BE2C (cell line): ENCODE data around the gene RALGPS2.
"Not testable (repeated sequence)": the region's sequence is repeated elsewhere in the genome, so short reads cannot be mapped to it uniquely, and the experiment has no call there.

ENCODE experiments used
- DNase-seq: peaks from one replicate; pipeline ENCODE4 v3.0.0-alpha.2; 2020
- H3K27me3 ChIP-seq: fragments of 250-450 bp; sonication (Bioruptor Pico); 2 replicates; pipeline ENCODE4 v1.5.1; 2020; ENCODE audit warnings: mild to moderate bottlenecking
- H3K36me3 ChIP-seq: fragments of 250-450 bp; sonication (Bioruptor Pico); 2 replicates; pipeline ENCODE4 v1.5.1; 2020; ENCODE audit warnings: mild to moderate bottlenecking
- H3K4me1 ChIP-seq: fragments of 250-450 bp; sonication (Bioruptor Pico); 2 replicates; pipeline ENCODE4 v1.5.1; 2020
- H3K4me3 ChIP-seq: 2 replicates; pipeline ENCODE4 v1.5.1; 2011; ENCODE audit warnings: low read depth, low read length
- H3K9me3 ChIP-seq: fragments of 250-450 bp; sonication (Bioruptor Pico); 2 replicates; pipeline ENCODE4 v1.5.1; 2020
- CTCF ChIP-seq: IDR thresholded peaks from 2 replicates; pipeline ENCODE4 v1.5.1; 2012; ENCODE audit warnings: mild to moderate bottlenecking, low read depth, low read length

Gene RALGPS2

GRCh38 chr1:178749581-178750166 lies 24.6 kb downstream of the RALGPS2 start:
- Histone ChIP-seq H3K36me3 (no peaks in the 10 kb centered on the region), H3K27me3 (no peaks in the 10 kb centered on the region), H3K4me1 (no peaks in the 10 kb centered on the region), H3K4me3 (no peak overlapping the region), H3K9me3 (no peaks in the 10 kb centered on the region)
- DNase-seq = no peak
- TF ChIP-seq CTCF = no peak

DNA sequence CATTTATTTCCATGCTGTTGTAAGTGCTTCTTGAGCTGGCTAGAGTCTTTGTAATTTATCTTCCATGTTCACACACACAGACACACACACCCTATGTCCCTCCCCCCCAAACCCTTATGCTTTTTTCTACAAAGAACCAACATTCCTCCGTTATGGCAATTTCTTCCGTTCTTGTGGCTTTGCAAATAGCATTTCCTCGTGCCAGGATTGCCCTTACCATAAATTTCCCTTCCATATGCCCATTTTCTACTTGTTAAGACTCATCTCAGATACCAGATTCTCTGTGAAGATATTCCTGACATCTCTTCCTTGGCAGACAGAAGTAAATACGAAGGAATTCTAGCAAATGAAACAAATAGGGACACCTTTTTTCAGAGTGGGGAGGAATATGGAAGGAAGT lies 26.0 kb downstream of the RALGPS2 start:
- TF ChIP-seq CTCF = no peak
- no peaks in the 10 kb centered on the region for H3K36me3 ChIP-seq
- no peak overlapping the region for H3K4me3 ChIP-seq
- no peak for DNase-seq
- H3K27me3 ChIP-seq = no peaks in the 10 kb centered on the region
- no peaks in the 10 kb centered on the region for H3K4me1 ChIP-seq
- H3K9me3 ChIP-seq = no peaks in the 10 kb centered on the region

DNA sequence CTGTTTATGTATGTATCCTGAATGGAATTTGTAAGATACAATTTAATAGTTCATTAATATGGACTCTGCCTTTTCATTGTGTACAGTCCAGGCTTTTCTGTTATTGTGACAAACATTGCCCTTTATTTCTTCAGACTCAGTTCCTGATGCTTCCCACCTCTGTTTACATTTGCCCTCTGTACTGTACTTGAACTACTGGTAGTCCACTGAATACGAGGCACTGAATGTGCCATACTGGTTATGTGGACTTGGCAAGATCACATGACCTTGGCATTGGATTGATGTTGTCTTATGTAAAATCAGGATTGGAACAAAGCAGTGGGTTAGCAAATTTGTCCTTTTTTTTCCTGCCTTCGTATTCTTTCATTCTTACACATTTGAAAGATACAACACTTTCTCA lies 27.8 kb downstream of the RALGPS2 start:
- no peaks in the 10 kb centered on the region for H3K4me1 ChIP-seq

DNA sequence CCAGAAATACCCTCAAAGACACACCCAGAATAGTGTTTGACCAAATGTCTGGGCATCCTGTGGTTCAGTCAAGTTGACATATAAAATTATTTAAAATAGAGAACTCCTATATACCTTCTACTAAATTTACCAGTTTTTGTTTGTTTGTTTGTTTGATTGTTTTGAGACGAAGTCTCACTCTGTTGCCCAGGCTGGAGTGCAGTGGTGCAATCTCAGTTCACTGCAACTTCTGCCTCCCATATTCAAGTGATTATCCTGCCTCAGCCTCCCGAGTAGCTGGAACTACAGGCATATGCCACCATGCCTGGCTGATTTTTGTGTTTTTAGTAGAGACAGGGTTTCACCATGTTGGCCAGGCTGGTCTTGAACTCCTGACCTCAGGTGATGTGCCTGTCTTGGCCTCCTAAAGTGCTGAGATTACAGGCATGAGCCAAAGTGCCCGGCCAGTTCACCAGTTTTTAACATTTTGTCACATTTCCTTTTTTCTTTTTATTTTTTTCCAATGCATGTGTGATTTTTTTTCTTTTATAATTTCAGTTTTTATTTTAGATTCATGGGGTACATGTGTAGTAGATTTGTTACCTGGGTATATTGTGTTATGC lies 29.7 kb downstream of the RALGPS2 start:
- not testable (repeated sequence) for H3K4me1 ChIP-seq, H3K9me3 ChIP-seq, H3K36me3 ChIP-seq, DNase-seq, H3K4me3 ChIP-seq, H3K27me3 ChIP-seq

More for the DNA sequence above, 27.8 kb downstream of the RALGPS2 start:
- no peaks in the 10 kb centered on the region for H3K9me3 ChIP-seq
- TF ChIP-seq CTCF = no peak
- no peak overlapping the region for H3K4me3 ChIP-seq
- H3K36me3 ChIP-seq = no peaks in the 10 kb centered on the region
- H3K27me3 ChIP-seq = no peaks in the 10 kb centered on the region
- no peak for DNase-seq

DNA sequence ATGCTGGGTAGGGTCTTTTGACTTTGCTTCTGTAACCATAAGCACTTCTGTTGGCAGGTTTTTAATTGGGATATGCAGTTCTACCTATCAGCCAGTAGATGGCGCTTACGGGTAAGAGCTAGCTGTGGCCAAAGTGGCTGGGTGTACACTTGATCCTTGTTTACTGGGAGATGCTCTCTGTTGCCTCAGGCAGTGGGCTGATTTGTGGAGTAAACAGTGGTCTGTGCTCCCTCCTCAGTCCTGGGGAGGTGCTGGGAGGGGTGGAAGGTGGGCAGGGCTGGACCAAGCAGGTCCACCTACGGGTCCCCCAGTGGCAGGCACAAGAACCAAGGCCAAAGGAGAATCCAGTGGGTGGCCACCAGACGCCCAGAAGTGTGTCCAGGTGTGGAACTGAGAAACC lies 43.4 kb downstream of the RALGPS2 start:
- Histone ChIP-seq H3K4me3 (no peak overlapping the region), H3K27me3 (no peaks in the 10 kb centered on the region), H3K4me1 (no peaks in the 10 kb centered on the region), H3K36me3 (no peaks in the 10 kb centered on the region), H3K9me3 (no peaks in the 10 kb centered on the region)
- DNase-seq = peak; percentile 40
- peak; percentile 97 for TF ChIP-seq CTCF

DNA sequence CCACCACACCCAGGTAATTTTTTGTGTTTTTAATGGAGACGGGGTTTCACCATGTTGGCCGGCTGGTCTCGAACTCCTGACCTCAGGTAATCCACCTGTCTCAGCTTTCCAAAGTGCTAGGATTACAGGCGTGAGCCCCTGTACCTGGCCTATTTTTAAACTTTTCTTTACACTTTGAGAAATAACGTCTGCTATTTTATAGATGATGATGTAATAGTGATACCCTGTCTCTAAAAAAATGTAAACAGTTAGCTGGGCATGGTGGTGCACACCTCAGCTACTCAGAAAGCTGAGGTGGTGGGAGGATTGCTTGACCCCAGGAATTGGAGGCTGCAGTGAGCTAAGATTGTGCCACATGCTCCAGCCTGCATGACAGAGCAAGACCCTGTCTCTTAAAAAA lies 47.9 kb downstream of the RALGPS2 start:
- Histone ChIP-seq H3K9me3 (no peaks in the 10 kb centered on the region), H3K4me3 (no peak overlapping the region), H3K4me1 (no peaks in the 10 kb centered on the region), H3K27me3 (no peaks in the 10 kb centered on the region), H3K36me3 (no peaks in the 10 kb centered on the region)
- no peak for TF ChIP-seq CTCF
- no peak for DNase-seq
